HG02610 (cell line): ENCODE data around the gene DGKD.

Source experiments
- ATAC-seq: cut with Tn5 transposase; IDR thresholded peaks from one replicate; pipeline ENCODE4 v1.9.1; 2021; ENCODE audit warnings: mild to moderate bottlenecking, moderate library complexity; ENCODE audit not compliant: unreplicated experiment

DGKD gene

DNA sequence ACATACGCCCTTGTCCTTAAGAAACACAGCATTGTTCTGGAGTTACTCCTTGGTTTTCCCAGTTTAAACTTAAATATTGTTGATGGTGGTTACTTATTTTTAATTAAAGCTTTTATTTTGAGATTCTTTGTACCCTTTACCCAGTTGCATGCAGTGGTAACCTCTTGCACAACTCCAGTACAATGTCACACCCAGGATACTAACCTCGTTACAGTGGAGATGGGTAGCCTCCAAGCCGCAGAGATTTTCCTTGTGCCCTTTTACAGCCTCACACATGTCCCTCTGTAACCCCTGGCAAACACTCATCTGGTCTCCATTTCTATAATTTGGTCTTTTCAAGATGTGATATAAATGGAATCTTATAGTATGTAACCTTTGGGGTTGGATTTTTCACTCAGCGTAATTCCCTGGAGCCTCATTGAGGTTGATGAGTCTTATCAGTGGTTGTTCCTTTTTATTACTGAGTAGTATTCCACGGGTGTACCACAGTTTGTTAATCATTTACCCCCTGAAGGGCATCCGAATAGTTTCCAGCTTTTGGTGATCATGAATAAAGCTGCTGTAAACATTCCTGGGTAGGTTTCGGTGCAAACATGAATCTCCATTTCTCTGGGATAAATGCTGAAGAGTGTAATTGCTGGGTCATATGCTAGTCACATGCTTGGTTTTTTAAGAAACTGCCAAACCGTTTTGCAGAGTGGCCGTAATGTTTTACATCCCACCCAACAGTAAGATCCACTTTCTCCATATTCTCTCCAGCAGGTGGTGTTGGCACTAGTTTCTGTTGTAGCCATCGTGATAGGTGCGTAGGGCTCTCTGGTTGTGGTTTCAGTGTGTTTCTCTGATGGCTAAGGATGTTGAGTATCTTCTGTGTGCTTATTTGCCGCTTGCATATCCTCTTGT, 68.6 kb downstream of the DGKD start:
- no peak for ATAC-seq

GRCh38 chr2:233423552-233423860, 69.2 kb downstream of the DGKD start:
- no peak for ATAC-seq

- no peak for ATAC-seq
Measured at GRCh38 chr2:233424154-233424951, 70.1 kb downstream of the DGKD start.

GRCh38 chr2:233426619-233427342, 72.5 kb downstream of the DGKD start:
- ATAC-seq = no peak

DNA sequence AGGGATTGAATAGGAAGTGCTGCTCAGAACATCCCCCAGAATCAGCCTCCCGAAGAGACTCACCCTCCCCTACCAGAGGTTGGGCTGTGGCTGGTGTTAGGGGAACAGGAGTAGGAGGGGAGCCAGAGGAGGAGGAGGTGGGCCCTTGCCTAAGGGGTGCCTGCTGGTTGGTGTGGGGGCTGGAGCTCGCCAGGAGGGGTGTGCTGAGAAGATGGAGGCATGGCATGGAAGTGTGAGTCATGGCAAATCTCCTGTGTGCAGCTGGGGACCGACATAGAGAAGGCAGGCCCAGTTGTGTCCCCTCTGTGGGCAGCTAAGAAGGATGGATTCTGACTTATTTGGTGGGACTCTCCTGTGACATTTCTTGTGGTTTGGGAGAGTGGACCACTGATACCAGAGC, 73.7 kb downstream of the DGKD start:
- no peak for ATAC-seq

- no peak for ATAC-seq
Measured at GRCh38 chr2:233428438-233428837, 74.1 kb downstream of the DGKD start.

- no peak for ATAC-seq
Measured at GRCh38 chr2:233429175-233429897, 75.0 kb downstream of the DGKD start.

GRCh38 chr2:233430081-233430480, 75.8 kb downstream of the DGKD start:
- no peak for ATAC-seq

GRCh38 chr2:233430651-233431050, 76.4 kb downstream of the DGKD start:
- ATAC-seq = no peak

- no peak for ATAC-seq
Measured at GRCh38 chr2:233433029-233433428, 78.7 kb downstream of the DGKD start.

DNA sequence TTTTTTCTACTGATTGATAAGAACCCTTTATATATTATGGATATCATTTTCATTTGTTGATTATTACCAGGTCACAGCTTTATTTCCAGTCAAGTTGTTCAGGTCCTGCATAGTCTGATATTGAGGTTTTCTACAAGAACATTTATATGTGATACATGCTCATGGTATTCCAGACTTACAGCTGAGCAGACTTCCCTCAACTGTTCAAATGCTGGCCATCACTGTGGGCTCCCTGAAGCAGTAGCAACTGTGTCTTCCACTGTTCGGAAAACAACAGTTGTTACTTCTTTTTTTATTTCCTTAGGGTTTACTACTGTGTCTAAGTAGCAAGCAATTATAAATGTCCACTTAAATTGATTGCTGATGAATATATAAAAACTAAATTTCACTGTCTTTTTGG, 79.5 kb downstream of the DGKD start:
- ATAC-seq = no peak

DNA sequence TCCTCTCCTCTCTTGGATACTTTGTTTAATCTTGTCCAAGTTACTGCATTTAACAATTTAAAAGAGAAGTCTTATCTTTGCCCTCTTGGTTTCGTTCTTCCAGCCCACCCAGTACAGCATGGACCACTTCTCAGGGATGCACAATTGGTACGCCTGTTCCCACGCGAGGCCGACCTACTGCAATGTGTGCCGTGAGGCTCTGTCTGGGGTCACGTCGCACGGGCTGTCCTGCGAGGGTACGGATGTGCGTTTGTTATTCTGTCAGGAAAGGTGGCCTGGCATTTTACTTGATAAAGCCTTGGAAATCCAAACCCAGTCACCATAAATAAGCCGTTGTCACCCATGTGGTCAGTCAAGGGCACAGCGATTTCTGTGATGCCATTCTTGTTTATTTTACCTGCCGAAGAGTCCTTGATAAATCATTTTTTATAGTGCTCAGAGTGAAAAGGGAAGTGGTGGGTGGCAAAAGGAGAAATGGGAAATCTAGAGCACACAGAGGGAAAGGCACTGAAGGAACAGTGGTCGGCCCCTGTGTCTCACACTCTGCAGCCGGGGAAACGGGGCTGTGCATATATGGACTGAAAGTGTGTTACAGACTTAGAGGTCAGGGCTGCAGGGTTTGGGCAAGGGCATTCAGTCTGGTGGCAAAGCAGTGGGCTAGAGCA, 80.5 kb downstream of the DGKD start:
- no peak for ATAC-seq

GRCh38 chr2:233435436-233436190, 81.3 kb downstream of the DGKD start:
- no peak for ATAC-seq

- no peak for ATAC-seq
Measured at GRCh38 chr2:233436191-233436581, 81.9 kb downstream of the DGKD start.

GRCh38 chr2:233436691-233437438, 82.6 kb downstream of the DGKD start:
- no peak for ATAC-seq

- ATAC-seq = no peak
Measured at GRCh38 chr2:233437439-233437955, 83.2 kb downstream of the DGKD start.

DNA sequence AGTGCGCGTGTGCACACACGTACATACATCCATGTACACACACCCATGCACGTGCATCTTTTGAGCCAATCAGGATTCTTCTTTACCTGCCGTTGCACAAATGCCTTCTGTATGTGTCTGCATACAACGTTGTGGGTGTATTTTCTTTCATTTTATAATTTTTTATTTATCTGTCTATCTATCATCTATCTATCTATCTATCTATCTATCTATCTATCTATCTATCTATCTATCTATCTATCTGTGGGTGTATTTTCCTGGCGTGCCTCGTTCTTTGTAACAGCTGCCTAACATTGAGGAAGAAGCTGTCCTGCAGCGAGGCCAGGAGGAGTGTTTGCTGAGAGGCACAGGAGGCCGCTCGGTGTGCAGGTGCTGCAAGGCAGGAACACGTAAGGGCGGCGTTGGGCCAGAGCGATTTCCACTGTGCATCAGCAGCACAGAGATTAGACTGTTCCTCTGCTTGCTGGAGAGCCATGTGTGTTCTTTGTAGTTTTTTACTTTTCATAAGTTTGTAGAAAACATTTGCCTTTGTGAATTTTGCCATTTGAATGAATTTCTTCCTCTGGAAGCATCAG, 84.4 kb downstream of the DGKD start:
- no peak for ATAC-seq

- no peak for ATAC-seq
Measured at GRCh38 chr2:233439191-233439590, 84.9 kb downstream of the DGKD start.
